VCaP (cell line): Measurements from ENCODE around the gene ZNF561.
"Not testable (repeated sequence)": the region's sequence is repeated elsewhere in the genome, so short reads cannot be mapped to it uniquely, and the experiment has no call there.

Experiments
- H3K27ac ChIP-seq: fragments of 450-650 bp; 2 replicates; pipeline ENCODE4 v1.5.1; 2017
- CTCF ChIP-seq: fragments of 450-650 bp; conservative IDR thresholded peaks from 2 replicates; pipeline ENCODE4 v1.5.1; 2017; ENCODE audit warnings: mild to moderate bottlenecking, moderate library complexity

ZNF561 gene

GRCh38 chr19:9621156-9622037 is at the start of gene ZNF561:
ZNF561 (minus strand) TSS chr19:9621232; CDS start chr19:9619456, 1,776 bp downstream.
- H3K27ac ChIP-seq, result peak within 1 kb of the TSS; percentile 94
- no peak for TF ChIP-seq CTCF

GRCh38 chr19:9668544-9668943 is 47.5 kb upstream of the ZNF561 start:
- TF ChIP-seq CTCF, result no peak
- H3K27ac ChIP-seq, result no peak overlapping the region

GRCh38 chr19:9667898-9668297 is 46.9 kb upstream of the ZNF561 start:
- TF ChIP-seq CTCF, result no peak
- no peak overlapping the region for H3K27ac ChIP-seq

GRCh38 chr19:9658769-9659168 is 37.7 kb upstream of the ZNF561 start:
- no peak for TF ChIP-seq CTCF
- no peak overlapping the region for H3K27ac ChIP-seq

GRCh38 chr19:9653066-9653555 is 32.1 kb upstream of the ZNF561 start:
- H3K27ac ChIP-seq, result not testable (repeated sequence)

GRCh38 chr19:9651464-9651863 is 30.4 kb upstream of the ZNF561 start:
- not testable (repeated sequence) for H3K27ac ChIP-seq

- H3K27ac ChIP-seq, result no peak overlapping the region
- TF ChIP-seq CTCF, result no peak
Observed at GRCh38 chr19:9650345-9650744, 29.3 kb upstream of the ZNF561 start.

GRCh38 chr19:9645472-9645871 is 24.4 kb upstream of the ZNF561 start:
- H3K27ac ChIP-seq, result no peak overlapping the region
- TF ChIP-seq CTCF, result 0 out of 2 replicates have a peak, but pooled peaks have one; percentile 13
